Epidermal melanocyte (primary cell): Measurements from ENCODE around the gene CHMP5.

Source experiments
- DNase-seq: peaks from one replicate; pipeline ENCODE4 v3.0.0; 2011; ENCODE audit warnings: low spot score; ENCODE audit not compliant: insufficient read length

CHMP5 gene

GRCh38 chr9:33273266-33273971 is 8.6 kb downstream of the CHMP5 start:
- no peak for DNase-seq

DNA sequence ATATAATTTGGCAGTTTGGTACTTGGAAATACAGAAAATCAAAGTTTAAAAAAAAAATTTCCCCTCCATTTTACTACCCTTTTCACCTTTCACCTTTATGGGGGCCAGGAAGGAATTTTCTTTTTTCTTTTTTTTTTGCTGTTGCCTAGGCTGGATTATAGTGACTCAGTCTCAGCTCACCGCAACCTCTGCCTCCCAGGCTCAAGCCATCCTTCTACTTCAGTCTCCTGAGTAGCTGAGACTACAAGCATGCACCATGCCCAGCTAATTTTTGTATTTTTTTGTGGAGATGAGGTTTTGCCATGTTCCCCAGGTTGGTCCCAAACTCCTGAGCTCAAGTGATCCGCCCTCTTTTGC is 9.1 kb downstream of the CHMP5 start:
- DNase-seq, result no peak

DNA sequence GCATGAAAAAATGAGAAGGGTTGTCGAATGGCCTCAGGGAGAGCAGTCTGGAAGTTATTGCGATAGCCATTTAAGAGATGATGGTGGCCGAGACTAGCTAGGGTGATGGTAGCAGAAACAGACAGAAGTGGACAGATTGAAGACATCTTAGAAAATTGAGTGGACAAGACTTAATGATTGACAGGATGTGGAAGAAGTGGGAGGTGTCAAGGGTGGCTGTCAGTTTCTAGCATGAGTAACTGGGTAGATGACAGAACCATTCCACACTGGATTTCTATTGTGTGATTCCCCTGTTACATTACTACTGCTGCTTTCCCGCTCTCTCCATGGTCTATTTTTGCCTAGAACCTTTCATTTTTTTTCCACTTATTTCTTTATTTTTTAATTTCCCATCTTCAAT is 12.6 kb downstream of the CHMP5 start:
- no peak for DNase-seq

DNA sequence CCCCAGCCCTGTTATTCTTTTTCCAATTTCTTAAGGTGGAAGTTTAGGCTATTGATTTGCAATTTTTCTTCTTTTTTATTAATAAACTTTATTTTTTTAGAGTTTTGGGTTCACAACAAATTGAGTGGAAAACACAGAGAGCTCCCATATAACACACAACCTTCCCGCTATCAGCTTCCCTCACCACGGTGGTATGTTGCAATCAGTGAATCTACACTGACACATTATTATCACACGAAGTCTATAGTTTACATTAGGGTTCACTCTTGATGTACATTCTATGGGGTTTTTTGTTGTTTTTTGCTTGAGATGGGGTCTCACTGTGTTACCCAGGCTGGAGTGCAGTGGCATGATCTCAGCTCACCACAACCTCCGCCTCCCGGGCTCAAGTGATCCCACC is 20.7 kb downstream of the CHMP5 start:
- no peak for DNase-seq

DNA sequence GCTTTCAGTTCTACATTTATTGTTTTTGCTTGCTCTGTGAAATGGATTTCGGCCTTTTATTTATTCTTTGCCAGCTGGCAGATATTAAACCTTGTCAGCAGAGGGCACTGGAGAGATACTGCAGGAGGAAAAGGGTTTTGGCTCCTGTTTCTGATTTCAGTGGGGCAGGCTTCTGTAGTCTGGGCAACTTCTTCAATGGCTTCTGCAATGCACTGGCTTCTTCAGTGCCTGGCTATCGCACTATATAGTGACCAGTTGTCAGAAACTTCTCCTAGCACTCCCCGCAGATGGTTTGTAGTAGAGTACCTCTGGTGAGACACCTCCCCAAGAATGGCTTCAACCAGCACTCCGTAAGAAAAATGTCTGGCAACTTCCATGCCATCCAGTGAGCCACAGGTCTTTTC is 22.2 kb downstream of the CHMP5 start:
- DNase-seq, result peak; percentile 75

- DNase-seq, result no peak
Observed at GRCh38 chr9:33288235-33288634, 23.4 kb downstream of the CHMP5 start.

GRCh38 chr9:33288828-33289483 is 24.1 kb downstream of the CHMP5 start:
- DNase-seq, result no peak

- no peak for DNase-seq
Observed at GRCh38 chr9:33289496-33289895, 24.6 kb downstream of the CHMP5 start.

- DNase-seq, result no peak
Observed at GRCh38 chr9:33289936-33290246, 25.0 kb downstream of the CHMP5 start.

- DNase-seq, result peak; percentile 92
Observed at GRCh38 chr9:33290247-33291030, 25.6 kb downstream of the CHMP5 start, which contains the start of gene NFX1. Gene NFX1, plus strand, starts transcription at chr9:33290516. Its CDS starts 57 bp downstream, at chr9:33290573.

DNA sequence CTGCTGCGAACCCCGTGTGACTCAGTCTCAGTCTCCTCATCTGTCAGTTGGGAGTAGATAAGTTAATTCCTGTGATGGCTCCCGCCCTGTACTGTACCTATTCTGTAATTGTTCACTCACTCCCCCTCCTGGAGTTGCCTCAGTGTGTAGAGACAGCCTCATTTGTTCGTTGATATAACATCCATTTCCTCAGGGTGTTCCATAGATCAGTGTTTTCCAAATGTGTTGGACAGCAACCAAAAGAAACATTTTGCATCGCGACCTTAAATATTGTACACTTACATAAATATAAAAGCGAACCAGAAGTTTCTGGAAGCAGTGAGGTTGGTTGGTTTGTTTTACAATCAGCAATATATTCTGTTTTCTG is 26.2 kb downstream of the CHMP5 start:
- no peak for DNase-seq

GRCh38 chr9:33291901-33292300 is 27.1 kb downstream of the CHMP5 start:
- no peak for DNase-seq

GRCh38 chr9:33293782-33294181 is 28.9 kb downstream of the CHMP5 start:
- DNase-seq, result no peak

DNA sequence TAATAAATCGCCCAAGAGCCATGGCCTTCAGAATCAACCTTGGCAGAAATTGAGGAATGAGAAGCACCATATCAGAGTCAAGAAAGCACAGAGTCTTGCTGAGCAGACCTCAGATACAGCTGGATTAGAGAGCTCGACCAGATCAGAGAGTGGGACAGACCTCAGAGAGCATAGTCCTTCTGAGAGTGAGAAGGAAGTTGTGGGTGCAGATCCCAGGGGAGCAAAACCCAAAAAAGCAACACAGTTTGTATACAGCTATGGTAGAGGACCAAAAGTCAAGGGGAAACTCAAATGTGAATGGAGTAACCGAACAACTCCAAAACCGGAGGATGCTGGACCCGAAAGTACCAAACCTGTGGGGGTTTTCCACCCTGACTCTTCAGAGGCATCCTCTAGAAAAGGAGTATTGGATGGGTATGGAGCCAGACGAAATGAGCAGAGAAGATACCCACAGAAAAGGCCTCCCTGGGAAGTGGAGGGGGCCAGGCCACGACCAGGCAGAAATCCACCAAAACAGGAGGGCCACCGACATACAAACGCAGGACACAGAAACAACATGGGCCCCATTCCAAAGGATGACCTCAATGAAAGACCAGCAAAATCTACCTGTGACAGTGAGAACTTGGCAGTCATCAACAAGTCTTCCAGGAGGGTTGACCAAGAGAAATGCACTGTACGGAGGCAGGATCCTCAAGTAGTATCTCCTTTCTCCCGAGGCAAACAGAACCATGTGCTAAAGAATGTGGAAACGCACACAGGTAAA is 30.0 kb downstream of the CHMP5 start:
- DNase-seq, result no peak

DNA sequence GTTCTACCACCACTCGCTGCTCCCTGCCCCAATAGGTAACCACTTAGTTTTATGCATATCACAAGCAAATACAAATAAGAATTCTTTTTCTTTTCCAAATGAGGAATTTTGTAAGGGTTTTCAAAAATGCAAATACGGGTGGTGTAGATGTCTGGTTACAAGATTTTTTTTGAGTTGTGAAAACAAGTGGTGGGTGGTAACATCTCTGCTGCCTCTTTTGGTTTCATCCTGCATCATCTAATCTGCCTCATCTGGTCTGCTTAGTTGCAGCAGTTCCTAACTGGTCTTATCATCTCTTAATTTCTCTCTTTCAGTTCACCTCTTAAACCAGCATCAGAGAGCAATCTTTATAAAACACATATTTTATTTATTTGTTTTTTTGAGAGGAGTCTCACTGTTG is 30.7 kb downstream of the CHMP5 start:
- no peak for DNase-seq

GRCh38 chr9:33297432-33297831 is 32.6 kb downstream of the CHMP5 start:
- no peak for DNase-seq

DNA sequence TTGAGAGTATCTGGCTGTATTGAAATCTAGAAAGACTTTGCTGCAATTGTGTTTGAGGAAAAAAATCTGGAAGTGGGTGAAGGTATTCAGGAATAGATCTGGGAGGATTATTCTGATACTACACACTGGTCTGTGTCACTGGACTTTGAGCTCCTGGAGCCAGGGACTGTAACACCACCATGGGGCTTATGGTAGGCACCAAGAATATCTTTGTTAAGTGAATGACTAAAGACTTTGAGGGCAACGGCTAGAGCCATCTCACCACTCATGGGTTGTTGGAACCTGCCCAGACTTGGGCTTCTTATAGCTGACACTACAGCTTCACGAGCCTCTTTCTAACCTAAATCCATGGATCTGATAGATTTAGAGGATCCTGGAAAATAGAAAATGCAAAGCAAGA is 35.7 kb downstream of the CHMP5 start:
- DNase-seq, result no peak

DNA sequence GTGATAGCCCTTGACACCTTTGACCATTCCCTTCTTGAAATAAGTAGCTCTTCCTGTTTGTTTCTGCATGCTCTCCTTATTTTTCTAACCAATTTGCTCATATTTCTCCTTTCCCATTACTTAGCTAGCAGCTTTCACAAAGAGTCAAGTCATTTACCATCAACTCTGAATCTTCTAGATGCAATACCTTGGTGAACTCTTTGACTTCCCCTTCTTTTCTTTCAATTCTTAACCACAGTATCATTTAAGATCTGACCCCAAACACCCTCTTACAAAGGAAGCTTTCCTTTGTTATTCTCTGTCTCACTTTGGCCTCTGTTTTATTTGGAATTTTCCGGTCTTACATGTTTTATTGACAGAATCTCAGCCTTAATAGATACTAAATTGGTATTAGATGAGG is 39.5 kb downstream of the CHMP5 start:
- DNase-seq, result no peak

DNA sequence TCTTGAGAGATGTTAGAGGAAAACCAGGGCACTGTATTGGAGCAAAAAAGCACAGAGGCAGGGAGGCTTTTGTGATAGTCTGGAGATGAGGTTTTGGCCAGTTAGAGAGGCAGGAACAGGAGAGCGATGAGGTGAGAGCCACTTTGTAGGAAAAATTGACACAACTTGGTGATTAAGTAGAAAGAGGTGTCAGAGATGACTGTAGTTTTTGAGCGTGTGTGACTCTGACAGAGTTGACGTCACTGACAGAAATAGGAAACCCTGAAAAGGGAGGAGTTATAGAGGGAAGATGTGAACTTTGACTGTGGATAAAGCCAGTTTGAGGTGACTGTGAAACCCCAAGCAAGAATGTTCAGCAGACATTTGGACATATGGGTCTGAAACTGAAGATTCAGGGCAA is 41.2 kb downstream of the CHMP5 start:
- DNase-seq, result no peak

DNA sequence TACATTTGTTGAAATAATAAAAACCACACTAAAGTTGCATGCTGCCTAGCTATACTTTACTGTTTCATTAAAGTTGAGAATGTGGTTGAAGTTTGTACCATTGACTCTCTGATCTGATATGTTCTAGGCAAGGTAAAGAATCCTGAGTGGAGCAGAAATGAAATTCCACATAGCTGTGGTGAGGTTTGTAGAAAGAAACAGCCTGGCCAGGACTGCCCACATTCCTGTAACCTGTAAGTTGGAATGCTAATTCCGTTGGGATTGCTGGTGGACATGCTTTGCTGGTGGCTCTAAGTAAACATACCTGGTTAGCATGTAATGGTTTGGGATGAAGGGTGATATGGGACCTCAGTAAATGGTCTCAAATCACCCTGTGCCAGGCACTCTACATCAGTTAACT is 42.2 kb downstream of the CHMP5 start:
- no peak for DNase-seq

DNA sequence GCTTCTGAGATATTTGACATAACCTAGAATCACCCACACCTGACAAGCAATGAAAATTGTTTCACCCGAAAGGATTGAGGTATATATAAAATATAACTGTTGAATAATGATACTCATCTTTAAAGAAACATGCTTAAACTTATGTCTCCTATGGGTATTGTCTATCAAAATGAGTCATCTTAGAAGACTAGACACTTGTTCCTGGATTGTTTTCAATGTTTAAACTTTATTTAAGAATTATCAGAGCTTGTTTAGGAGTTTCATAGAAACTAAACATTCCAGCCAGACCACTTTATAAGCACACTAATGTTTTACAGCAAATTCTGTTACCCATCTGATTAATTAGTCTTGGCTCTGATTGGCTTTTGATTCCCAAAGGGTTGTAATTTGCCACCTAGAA is 45.1 kb downstream of the CHMP5 start:
- no peak for DNase-seq

DNA sequence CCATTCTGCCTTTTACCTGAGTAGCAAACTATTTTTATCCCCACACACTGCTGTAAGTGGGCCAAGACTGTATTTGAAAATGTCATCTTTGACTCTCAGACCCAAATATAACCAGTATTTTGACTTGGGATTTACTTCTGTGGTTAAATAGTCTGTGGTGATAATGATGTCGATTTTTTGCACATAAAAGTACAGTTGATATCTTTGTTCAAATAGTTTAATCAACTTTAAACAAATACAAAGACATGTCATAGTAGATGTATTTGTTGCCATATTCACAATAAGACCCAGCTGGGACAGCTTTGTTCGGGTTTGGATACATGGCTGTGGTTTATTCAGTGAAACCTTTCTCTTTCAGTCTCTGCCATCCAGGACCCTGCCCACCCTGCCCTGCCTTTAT is 45.9 kb downstream of the CHMP5 start:
- DNase-seq, result no peak
